ENCODE data around the gene EPHA6. TPM values are rescaled to one million over a fixed set of nuclear protein-coding genes. Genes with fewer than 3 reads are reported as not detected.

Gene EPHA6
- total RNA-seq, 4 donors from 2014 or later = not detected

DNA sequence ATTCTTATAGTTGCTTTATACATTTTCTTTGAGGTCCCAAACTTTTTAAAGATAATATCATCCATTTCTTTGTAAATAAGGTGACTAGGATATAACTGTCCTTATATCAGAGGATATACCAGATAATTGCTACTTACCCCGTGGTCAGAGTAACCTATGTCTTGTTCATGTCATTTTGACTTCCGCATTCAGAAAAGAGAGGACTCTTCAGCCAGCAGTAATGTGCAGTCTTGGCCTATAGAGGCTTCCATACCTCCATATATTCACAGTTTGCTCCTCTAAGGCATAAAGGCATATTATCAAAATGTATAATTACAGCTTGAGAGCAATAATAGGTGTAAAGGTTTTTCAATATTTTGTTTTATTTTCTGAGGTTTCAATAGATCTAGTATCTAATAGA, 38.5 kb downstream of the EPHA6 start:
- intact Hi-C loops (cut with DNase I; ENCODE audit: low total_unique reads) = no loop called here

DNA sequence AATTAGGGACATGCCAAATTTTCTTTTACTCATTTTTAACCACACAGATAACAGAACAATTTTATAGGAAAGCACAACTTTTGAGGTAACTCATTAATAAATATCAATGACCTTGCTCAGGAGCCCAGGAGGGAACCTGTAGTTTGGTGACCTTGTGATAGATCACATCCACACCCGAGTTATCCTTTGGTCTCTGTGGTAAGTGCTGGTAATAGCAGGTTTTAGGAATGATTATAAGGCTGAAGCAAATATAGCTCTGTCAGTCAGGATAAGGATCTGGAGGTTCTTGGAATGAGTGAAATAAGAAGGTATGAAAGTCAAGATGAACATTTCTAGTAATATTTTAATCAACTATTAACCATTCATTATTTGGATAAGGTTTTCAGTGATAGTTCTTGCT, 46.5 kb downstream of the EPHA6 start:
- no peak overlapping the region for H3K4me3 ChIP-seq
- no peaks in the 10 kb centered on the region for H3K36me3 ChIP-seq
- TF ChIP-seq POLR2A (IDR thresholded peaks at IDR 0.05) = no peak
- TF ChIP-seq, protein P1, sequence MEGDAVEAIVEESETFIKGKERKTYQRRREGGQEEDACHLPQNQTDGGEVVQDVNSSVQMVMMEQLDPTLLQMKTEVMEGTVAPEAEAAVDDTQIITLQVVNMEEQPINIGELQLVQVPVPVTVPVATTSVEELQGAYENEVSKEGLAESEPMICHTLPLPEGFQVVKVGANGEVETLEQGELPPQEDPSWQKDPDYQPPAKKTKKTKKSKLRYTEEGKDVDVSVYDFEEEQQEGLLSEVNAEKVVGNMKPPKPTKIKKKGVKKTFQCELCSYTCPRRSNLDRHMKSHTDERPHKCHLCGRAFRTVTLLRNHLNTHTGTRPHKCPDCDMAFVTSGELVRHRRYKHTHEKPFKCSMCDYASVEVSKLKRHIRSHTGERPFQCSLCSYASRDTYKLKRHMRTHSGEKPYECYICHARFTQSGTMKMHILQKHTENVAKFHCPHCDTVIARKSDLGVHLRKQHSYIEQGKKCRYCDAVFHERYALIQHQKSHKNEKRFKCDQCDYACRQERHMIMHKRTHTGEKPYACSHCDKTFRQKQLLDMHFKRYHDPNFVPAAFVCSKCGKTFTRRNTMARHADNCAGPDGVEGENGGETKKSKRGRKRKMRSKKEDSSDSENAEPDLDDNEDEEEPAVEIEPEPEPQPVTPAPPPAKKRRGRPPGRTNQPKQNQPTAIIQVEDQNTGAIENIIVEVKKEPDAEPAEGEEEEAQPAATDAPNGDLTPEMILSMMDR (IDR thresholded peaks at IDR 0.05 in 4 of 5, conservative IDR thresholded peaks at IDR 0.05 in 1 of 5) = no peak
- ATAC-seq (no peak), DNase-seq (no peak)
- in situ Hi-C loops (cut with MboI; ENCODE audit: low sequenced_read_pairs in 4 of 4) = loop anchor here in 1 of 4 donors (25.0 kb wide), 1 partner anchor 851 kb away; no protein-coding TSS in a partner anchor
- H3K9me3 ChIP-seq = no peaks in the 10 kb centered on the region
- intact Hi-C loops (cut with DNase I; ENCODE audit: low total_unique reads) = no loop called here
- no peaks in the 10 kb centered on the region for H3K4me1 ChIP-seq
- no peak overlapping the region for H3K27ac ChIP-seq
- no peaks in the 10 kb centered on the region for H3K27me3 ChIP-seq

More for the DNA sequence above, 38.5 kb downstream of the EPHA6 start:
- ATAC-seq (no peak), DNase-seq (no peak)
- no peaks in the 10 kb centered on the region for H3K9me3 ChIP-seq
- no peaks in the 10 kb centered on the region for H3K4me1 ChIP-seq
- in situ Hi-C loops (cut with MboI; ENCODE audit: low sequenced_read_pairs in 4 of 4) = loop anchor here in 1 of 4 donors (25.0 kb wide), 1 partner anchor 859 kb away; no protein-coding TSS in a partner anchor
- no peak overlapping the region for H3K4me3 ChIP-seq
- no peak for TF ChIP-seq POLR2A (IDR thresholded peaks at IDR 0.05)
- TF ChIP-seq, protein P1 (IDR thresholded peaks at IDR 0.05 in 4 of 5, conservative IDR thresholded peaks at IDR 0.05 in 1 of 5) = no peak
- H3K27me3 ChIP-seq = no peaks in the 10 kb centered on the region
- H3K36me3 ChIP-seq = no peaks in the 10 kb centered on the region
- H3K27ac ChIP-seq = no peak overlapping the region

DNA sequence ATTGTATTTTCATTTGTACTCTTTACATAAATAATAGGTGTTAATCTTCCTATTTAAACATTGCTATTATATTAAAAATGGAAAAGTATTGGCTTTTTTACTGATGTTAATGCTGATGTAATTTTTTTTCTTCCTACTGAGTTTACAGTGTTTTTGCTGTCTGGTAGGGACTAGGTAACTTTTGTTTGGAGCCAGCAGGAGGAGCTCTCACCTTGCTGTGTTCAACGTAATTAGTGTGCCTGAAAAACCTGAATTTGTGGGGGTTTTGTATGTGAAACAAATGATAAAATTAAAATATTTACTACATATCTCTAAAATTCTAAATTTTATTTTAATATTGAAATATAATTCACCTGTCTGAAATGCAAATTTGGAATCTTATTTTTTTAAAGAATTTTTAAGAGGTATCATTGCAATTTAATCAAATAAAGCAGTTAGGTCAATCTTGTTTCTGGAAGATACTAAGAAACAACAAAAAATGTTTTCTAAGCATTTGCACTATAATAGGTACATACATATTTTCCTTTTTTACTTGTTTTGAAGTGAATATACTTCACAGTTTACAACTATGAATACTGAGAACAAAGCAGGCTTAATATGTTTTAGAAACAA, 48.8 kb downstream of the EPHA6 start:
- no peaks in the 10 kb centered on the region for H3K27me3 ChIP-seq
- no peak overlapping the region for H3K4me3 ChIP-seq
- DNase-seq (no peak), ATAC-seq (no peak)
- intact Hi-C loops (cut with DNase I; ENCODE audit: low total_unique reads) = no loop called here
- no peak for TF ChIP-seq POLR2A (IDR thresholded peaks at IDR 0.05)
- TF ChIP-seq, protein P1 (IDR thresholded peaks at IDR 0.05 in 4 of 5, conservative IDR thresholded peaks at IDR 0.05 in 1 of 5) = peak in 2 of 5 experiments; percentile 9 to 42
- H3K9me3 ChIP-seq = no peaks in the 10 kb centered on the region
- no peak overlapping the region for H3K27ac ChIP-seq
- in situ Hi-C loops (cut with MboI; ENCODE audit: low sequenced_read_pairs in 4 of 4) = loop anchor here in 1 of 4 donors (25.0 kb wide), 1 partner anchor 849 kb away; no protein-coding TSS in a partner anchor
- no peaks in the 10 kb centered on the region for H3K36me3 ChIP-seq
- no peaks in the 10 kb centered on the region for H3K4me1 ChIP-seq

DNA sequence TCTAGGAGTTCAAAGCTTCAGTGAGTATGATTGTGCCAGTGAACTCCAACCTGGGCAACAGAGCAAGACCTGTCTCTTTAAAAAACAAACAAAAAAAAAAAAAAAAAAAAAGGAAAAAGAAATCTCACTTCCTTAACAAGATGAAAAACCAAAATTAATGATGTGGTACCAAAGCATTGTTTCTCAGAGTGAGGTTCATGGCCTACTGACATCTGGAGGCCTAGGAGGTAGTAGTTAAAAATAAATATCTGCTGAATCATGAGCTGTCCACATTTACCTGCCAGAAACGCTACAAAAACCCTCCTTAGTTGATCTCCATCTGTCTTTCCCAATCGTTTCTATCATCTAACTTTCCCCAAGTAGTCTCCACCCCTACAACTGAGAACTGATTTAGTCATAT, 51.2 kb downstream of the EPHA6 start:
- intact Hi-C loops (cut with DNase I; ENCODE audit: low total_unique reads) (no loop called here), in situ Hi-C loops (cut with MboI; ENCODE audit: low sequenced_read_pairs in 4 of 4) (loop anchor here in 1 of 4 donors (25.0 kb wide), 1 partner anchor 847 kb away; no protein-coding TSS in a partner anchor)
- no peaks in the 10 kb centered on the region for H3K36me3 ChIP-seq
- H3K4me1 ChIP-seq = no peaks in the 10 kb centered on the region
- no peak for TF ChIP-seq POLR2A (IDR thresholded peaks at IDR 0.05)
- TF ChIP-seq, protein P1 (IDR thresholded peaks at IDR 0.05 in 4 of 5, conservative IDR thresholded peaks at IDR 0.05 in 1 of 5) = no peak
- no peak for ATAC-seq
- no peak overlapping the region for H3K27ac ChIP-seq
- H3K27me3 ChIP-seq = no peaks in the 10 kb centered on the region
- H3K4me3 ChIP-seq = no peak overlapping the region
- H3K9me3 ChIP-seq = no peaks in the 10 kb centered on the region
- DNase-seq = no peak

All from gastrocnemius medialis (tissue), 4 donors.